ENCODE results near the gene GSTM4. TPM values are rescaled to one million over a fixed set of nuclear protein-coding genes. Genes with fewer than 3 reads are reported as not detected.
A peak's percentile ranks its signal among the peaks of the same experiment; 100 is the strongest.

GSTM4 gene
- total and polyA plus RNA-seq, 9 of the 15 experiments (the other 6 are each of a cell fraction or from before 2014, with no cell fraction given) = 18.8 to 53.4 (median 38.8) TPM

GRCh38 chr1:109655615-109656519 is at the start of gene GSTM4 (continued):
- TF ChIP-seq ZNF668 (CRISPR knock-in tag; IDR thresholded peaks at IDR 0.05) = no peak
- no peak for TF ChIP-seq HMG20A (CRISPR knock-in tag; conservative IDR thresholded peaks at IDR 0.05)
- no peak for TF ChIP-seq ILF3 (IDR thresholded peaks at IDR 0.05; ENCODE audit: borderline replicate concordance)
- no peak; the same call in 1 of the 2 replicates for TF ChIP-seq DEAF1 (CRISPR knock-in tag; IDR thresholded peaks at IDR 0.05)
- TF ChIP-seq ATF4 (CRISPR knock-in tag; IDR thresholded peaks at IDR 0.05) = no peak
- TF ChIP-seq ZNF253 (CRISPR knock-in tag; conservative IDR thresholded peaks at IDR 0.05) = no peak
- no peak for TF ChIP-seq HSF4 (CRISPR knock-in tag; IDR thresholded peaks at IDR 0.05; ENCODE audit: borderline replicate concordance)
- no peak for TF ChIP-seq ZNF696 (CRISPR knock-in tag; conservative IDR thresholded peaks at IDR 0.05)
- TF ChIP-seq ZNF740 (CRISPR knock-in tag; IDR thresholded peaks at IDR 0.05) = no peak
- no peak for TF ChIP-seq ZNF740 (tag; IDR thresholded peaks at IDR 0.05)
- peak; percentile 93 for TF ChIP-seq RBBP5 (IDR thresholded peaks at IDR 0.05; ENCODE audit: borderline replicate concordance, insufficient read depth, low read length, poor library complexity, severe bottlenecking)
- TF ChIP-seq TGIF2 (CRISPR knock-in tag; IDR thresholded peaks at IDR 0.05) = no peak
- TF ChIP-seq RUNX1 (IDR thresholded peaks at IDR 0.05; ENCODE audit: low read depth) = no peak
- no peak for TF ChIP-seq STAG1 (CRISPR knock-in tag; IDR thresholded peaks at IDR 0.05; ENCODE audit: borderline replicate concordance)
- TF ChIP-seq BMI1 (IDR thresholded peaks at IDR 0.05; ENCODE audit: low read length) = no peak
- TF ChIP-seq HDGF (IDR thresholded peaks at IDR 0.05) = no peak
- TF ChIP-seq RHOXF2B (CRISPR knock-in tag; conservative IDR thresholded peaks at IDR 0.05) = no peak
- no peak for TF ChIP-seq BRD4 (IDR thresholded peaks at IDR 0.05)
- no peak for TF ChIP-seq PHF21A (IDR thresholded peaks at IDR 0.05; ENCODE audit: borderline replicate concordance, low read depth)
- TF ChIP-seq ZNF274 (IDR thresholded peaks at IDR 0.05; ENCODE audit: borderline replicate concordance, low read depth, low read length) = no peak
- TF ChIP-seq IRF1 (CRISPR knock-in tag; IDR thresholded peaks at IDR 0.05; ENCODE audit: borderline replicate concordance) = no peak

Measured in K562 (cell line).